ENCODE results near the gene GPR162. TPM values are rescaled to one million over a fixed set of nuclear protein-coding genes. Genes with fewer than 3 reads are reported as not detected.

Gene GPR162
- total RNA-seq, 3 donors from 2014 or later (not counting 1 experiment from before 2014, with no cell fraction given), result 0.39 to 2.1 (median 0.68) TPM

DNA sequence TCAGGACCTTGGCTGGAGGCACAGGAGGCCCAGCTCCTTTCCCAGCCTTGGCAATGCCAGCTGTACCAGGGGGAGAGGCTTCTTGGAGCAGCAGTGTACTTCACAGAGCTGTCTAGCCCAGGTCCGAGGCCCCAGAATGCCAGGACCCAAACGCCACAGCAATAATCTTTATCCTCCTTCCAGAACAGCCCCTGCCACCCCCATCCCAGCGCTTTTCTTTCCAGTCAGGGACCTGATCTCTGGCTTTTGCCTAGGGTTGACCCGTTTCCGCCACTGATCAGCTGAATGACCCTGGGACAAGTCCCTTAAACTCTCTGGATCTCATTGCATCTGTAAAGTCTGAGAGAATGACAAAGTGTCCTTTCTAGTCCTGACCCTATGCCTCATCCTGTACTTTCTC is 44.2 kb upstream of the GPR162 start:
- intact Hi-C loops (cut with micrococcal nuclease), result no loop called here
- DNase-seq (no peak), ATAC-seq (no peak)
- TF ChIP-seq, protein P1, sequence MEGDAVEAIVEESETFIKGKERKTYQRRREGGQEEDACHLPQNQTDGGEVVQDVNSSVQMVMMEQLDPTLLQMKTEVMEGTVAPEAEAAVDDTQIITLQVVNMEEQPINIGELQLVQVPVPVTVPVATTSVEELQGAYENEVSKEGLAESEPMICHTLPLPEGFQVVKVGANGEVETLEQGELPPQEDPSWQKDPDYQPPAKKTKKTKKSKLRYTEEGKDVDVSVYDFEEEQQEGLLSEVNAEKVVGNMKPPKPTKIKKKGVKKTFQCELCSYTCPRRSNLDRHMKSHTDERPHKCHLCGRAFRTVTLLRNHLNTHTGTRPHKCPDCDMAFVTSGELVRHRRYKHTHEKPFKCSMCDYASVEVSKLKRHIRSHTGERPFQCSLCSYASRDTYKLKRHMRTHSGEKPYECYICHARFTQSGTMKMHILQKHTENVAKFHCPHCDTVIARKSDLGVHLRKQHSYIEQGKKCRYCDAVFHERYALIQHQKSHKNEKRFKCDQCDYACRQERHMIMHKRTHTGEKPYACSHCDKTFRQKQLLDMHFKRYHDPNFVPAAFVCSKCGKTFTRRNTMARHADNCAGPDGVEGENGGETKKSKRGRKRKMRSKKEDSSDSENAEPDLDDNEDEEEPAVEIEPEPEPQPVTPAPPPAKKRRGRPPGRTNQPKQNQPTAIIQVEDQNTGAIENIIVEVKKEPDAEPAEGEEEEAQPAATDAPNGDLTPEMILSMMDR (IDR thresholded peaks at IDR 0.05), result no peak
- peaks cover 13 to 25% of the 10 kb centered on the region in 2 donors for H3K4me1 Mint-ChIP-seq
- Histone ChIP-seq H3K27ac (ENCODE audit: low read length) (no peak overlapping the region), H3K27me3 (ENCODE audit: control insufficient read depth, insufficient read depth, low read length) (peaks cover 21% of the 10 kb centered on the region), H3K4me1 (ENCODE audit: control insufficient read depth, insufficient read depth, low read length) (peaks cover 43% of the 10 kb centered on the region), H3K36me3 (ENCODE audit: control insufficient read depth, insufficient read depth, low read length) (no peaks in the 10 kb centered on the region), H3K9me3 (ENCODE audit: control insufficient read depth, insufficient read depth, low read length) (no peaks in the 10 kb centered on the region), H3K4me3 (ENCODE audit: low read length) (no peak overlapping the region)
- H3K4me3 Mint-ChIP-seq, result no peak overlapping the region
- no peak overlapping the region for H3K27ac Mint-ChIP-seq
- H3K9me3 Mint-ChIP-seq, result no peaks in the 10 kb centered on the region
- WGBS (ENCODE audit: insufficient coverage), result 97% methylated on average over 5 of the region's 5 CpGs
- H3K27me3 Mint-ChIP-seq (ENCODE audit: low read depth in 2 of 2), result peaks cover 48 to 54% of the 10 kb centered on the region in 2 donors
- no peaks in the 10 kb centered on the region for H3K36me3 Mint-ChIP-seq

- whole genome bisulfite sequencing (ENCODE audit: insufficient coverage), result 85% methylated on average over 14 of the region's 14 CpGs
- intact Hi-C loops (cut with micrococcal nuclease), result loop anchor here (2.0 kb wide), 2 partner anchors 215 to 223 kb away; no protein-coding TSS in a partner anchor
- H3K4me3 ChIP-seq (ENCODE audit: low read length), result no peak overlapping the region
- Mint-ChIP-seq H3K9me3 (no peaks in the 10 kb centered on the region), H3K4me3 (peak overlapping the region; percentile 89), H3K4me1 (peaks cover 13 to 24% of the 10 kb centered on the region in 2 donors), H3K36me3 (no peaks in the 10 kb centered on the region), H3K27me3 (ENCODE audit: low read depth in 2 of 2) (peaks cover 45 to 52% of the 10 kb centered on the region in 2 donors), H3K27ac (peak overlapping the region in 1 of 2 donors; percentile 67)
- no peak for ATAC-seq
- TF ChIP-seq, protein P1 (IDR thresholded peaks at IDR 0.05), result no peak
- H3K9me3 ChIP-seq (ENCODE audit: control insufficient read depth, insufficient read depth, low read length), result no peaks in the 10 kb centered on the region
- DNase-seq, result no peak
- peaks cover 18% of the 10 kb centered on the region for H3K27me3 ChIP-seq (ENCODE audit: control insufficient read depth, insufficient read depth, low read length)
- peaks cover 35% of the 10 kb centered on the region for H3K4me1 ChIP-seq (ENCODE audit: control insufficient read depth, insufficient read depth, low read length)
- H3K36me3 ChIP-seq (ENCODE audit: control insufficient read depth, insufficient read depth, low read length), result no peaks in the 10 kb centered on the region
- H3K27ac ChIP-seq (ENCODE audit: low read length), result peak overlapping the region; percentile 28
Measured at GRCh38 chr12:6778217-6778573, 43.4 kb upstream of the GPR162 start.

DNA sequence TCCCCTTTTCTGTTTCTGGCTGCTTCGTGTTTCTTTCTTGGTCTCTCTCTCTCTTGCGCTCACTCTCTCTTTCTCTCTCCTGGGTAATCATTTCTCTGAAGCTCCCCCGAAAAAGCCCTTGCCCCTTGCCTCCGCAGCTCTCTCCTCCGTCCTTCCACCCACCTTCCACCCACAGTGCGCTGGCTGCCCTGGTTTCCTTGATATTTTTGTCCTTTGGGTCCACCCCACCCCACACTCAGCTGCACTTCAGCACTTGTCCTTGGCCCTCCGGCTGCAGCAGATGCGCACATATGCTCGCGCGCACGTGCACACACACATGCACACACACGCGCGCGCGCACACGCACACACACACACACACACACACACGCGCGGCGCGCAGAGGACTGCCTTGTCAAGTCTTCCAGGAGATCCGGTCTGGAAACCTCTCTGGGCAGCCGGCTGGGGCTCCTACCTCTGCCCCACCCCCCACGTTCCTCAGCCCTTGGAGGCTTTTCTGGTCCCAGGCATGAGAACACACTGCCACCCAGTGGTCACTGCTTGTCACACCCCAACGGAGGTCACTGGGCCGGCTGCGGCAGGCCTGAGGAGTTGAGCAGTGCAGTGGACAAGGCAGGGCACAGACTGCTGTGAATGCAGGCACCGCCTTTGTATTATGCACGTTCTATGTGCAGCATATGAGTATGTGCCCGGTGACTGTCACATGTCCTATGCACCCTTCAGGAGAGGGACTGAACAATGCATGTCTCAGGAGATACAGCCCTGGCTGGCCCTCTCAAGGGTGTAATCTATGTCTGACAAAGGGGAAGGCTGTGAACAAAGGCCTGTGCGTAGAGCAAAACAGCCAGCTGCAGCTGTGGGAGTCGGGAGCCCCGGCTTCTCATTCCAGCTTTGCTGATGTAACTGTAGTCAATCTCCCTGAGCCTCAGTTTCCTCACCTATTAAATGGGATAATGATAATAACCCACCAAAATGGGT is 42.8 kb upstream of the GPR162 start:
- peaks cover 17% of the 10 kb centered on the region for H3K27me3 ChIP-seq (ENCODE audit: control insufficient read depth, insufficient read depth, low read length)
- peak overlapping the region; percentile 38 for H3K4me3 ChIP-seq (ENCODE audit: low read length)
- Mint-ChIP-seq H3K27me3 (ENCODE audit: low read depth in 2 of 2) (peaks cover 45 to 48% of the 10 kb centered on the region in 2 donors), H3K9me3 (no peaks in the 10 kb centered on the region), H3K36me3 (no peaks in the 10 kb centered on the region), H3K27ac (peak overlapping the region; percentile 24 to 67), H3K4me1 (peaks cover 13 to 21% of the 10 kb centered on the region in 2 donors), H3K4me3 (peak overlapping the region; percentile 89)
- H3K4me1 ChIP-seq (ENCODE audit: control insufficient read depth, insufficient read depth, low read length), result peaks cover 34% of the 10 kb centered on the region
- H3K9me3 ChIP-seq (ENCODE audit: control insufficient read depth, insufficient read depth, low read length), result no peaks in the 10 kb centered on the region
- ATAC-seq, result peak; percentile 93 to 99 (median 97)
- H3K27ac ChIP-seq (ENCODE audit: low read length), result peak overlapping the region; percentile 28
- DNase-seq, result peak; percentile 79 to 94
- TF ChIP-seq, protein P1 (IDR thresholded peaks at IDR 0.05), result peak; percentile 93
- 6% methylated on average over 32 of the region's 35 CpGs for WGBS (ENCODE audit: insufficient coverage)
- H3K36me3 ChIP-seq (ENCODE audit: control insufficient read depth, insufficient read depth, low read length), result no peaks in the 10 kb centered on the region
- intact Hi-C loops (cut with micrococcal nuclease), result loop anchor here (1.0 to 2.0 kb wide), 4 partner anchors 26 to 224 kb away; partner anchors contain the start of gene MLF2
